Measurements from ENCODE around the gene LRMDA.

GRCh38 chr10:76009531-76009930 is 578.1 kb downstream of the LRMDA start:
- TF ChIP-seq POLR2A (IDR thresholded peaks at IDR 0.05) (no peak), CTCF (IDR thresholded peaks at IDR 0.05) (no peak), EP300 (IDR thresholded peaks at IDR 0.05) (no peak)

All from tibial nerve (tissue), 4 donors.